OCI-M1 (cell line): ENCODE results near the gene ESCO1.
"Not testable (repeated sequence)": the region's sequence is repeated elsewhere in the genome, so short reads cannot be mapped to it uniquely, and the experiment has no call there.

Experiments used
- DNase-seq: peaks from one replicate; lab custom pipeline; 2025; lab: John Stamatoyannopoulos, UW

ESCO1 gene

GRCh38 chr18:21593540-21594257, 6.8 kb downstream of the ESCO1 start:
- DNase-seq, result peak; percentile 62

DNA sequence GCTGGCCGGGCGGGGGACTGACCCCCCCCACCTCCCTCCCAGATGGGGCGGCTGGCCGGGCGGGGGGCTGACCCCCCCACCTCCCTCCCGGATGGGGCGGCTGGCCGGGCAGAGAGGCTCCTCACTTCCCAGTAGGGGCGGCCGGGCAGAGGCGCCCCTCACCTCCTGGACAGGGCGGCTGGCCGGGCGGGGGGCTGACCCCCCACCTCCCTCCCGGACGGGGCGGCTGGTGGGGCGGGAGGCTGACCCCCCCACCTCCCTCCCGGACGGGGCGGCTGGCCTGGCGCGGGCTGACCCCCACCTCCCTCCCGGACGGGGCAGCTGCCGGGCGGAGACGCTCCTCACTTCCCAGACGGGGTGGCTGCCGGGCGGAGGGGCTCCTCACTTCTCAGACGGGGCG, 8.1 kb downstream of the ESCO1 start:
- not testable (repeated sequence) for DNase-seq

- DNase-seq, result no peak
These were observed 16.1 kb downstream of the ESCO1 start for GRCh38 chr18:21584391-21584790.

DNA sequence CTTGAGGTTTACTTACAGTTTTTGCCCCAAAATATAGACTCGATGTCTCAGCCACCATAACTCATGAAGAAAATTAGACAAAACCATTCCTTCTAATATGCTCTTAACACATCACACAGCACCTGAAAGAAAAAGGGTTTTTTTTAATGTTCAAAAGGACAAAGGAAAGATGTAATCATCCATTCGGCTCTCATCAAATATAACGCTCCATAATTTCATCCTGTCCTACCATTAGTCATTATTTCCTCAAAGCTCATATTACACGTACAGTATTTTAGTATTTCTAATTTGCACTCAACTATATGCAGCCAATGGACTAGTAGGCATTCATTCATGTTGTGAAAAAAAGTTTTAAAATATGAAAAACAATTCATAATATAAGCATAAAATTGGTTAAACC, 24.8 kb downstream of the ESCO1 start:
- no peak for DNase-seq

- no peak for DNase-seq
These were observed 28.7 kb downstream of the ESCO1 start for GRCh38 chr18:21571772-21572171.

DNA sequence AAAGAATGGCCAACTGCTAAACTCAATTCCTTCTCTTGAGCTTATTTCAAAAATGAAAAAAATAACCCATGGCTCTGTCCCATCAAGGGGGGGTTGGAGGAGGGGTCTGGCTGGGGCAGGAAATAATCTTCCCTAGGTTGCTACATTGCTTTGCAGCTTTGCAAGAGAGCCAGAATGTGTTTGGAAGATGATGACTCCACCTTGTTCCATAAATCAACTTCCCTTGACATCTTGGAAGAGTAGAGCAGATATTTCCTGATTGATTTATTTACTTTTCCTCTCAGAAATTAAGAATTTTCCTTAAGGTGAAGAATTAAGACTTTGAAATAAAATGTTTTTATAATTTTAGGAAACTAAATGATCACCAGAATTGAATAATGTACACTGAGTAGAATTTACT, 41.3 kb downstream of the ESCO1 start:
- DNase-seq, result no peak

DNA sequence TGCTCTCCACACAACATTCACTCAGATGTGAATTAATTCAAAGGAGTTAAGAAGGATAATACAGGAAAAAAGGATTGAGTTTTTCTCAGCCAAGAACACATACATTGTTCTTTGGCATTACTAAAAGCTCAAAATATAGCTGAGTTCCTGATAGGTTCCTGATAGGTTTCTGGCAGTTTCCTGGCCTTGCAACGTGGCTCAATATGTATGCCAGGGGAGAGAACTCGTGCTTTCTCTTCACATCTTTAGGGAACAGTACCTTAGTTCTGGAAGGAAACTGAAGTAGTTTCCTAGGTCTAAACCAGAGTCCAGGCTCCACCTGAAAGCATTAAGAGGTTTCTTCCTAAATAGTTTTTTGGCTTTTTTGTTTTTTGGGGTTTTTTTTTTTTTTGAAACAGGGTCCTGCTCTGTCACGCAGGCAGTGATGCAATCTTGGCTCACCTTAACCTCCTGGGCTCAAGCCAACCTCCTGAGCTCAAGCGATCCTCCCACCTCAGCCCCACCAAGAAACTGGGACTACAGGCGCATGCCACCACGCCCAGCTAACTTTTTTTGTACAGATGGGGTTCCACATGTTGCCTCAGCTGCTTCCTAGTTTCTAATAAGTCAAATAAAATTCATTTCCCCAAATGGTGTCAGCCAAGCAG, 42.8 kb downstream of the ESCO1 start:
- DNase-seq, result no peak

DNA sequence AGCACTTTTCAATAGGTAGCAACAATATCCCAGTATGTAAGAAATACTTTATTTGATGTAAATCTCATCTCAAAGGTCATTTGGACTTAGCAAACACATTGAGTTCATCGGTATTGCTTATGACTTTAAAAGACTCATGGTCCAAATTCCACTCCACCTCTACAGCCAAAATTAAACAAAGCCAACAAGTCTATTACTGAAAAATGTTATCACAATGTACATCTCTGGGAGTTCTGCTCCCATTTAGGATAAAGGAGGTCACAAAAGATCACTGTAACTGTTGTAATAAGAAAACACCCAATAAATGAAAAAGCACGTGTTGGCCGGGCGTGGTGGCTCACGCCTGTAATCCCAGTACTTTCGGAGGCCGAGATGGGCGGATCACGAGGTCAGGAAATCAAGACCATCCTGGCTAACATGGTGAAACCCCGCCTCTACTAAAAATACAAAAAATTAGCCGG, 50.0 kb downstream of the ESCO1 start:
- no peak for DNase-seq

GRCh38 chr18:21548647-21549046, 51.9 kb downstream of the ESCO1 start:
- DNase-seq, result no peak

- DNase-seq, result no peak
These were observed 54.1 kb downstream of the ESCO1 start for GRCh38 chr18:21546423-21546822.

DNA sequence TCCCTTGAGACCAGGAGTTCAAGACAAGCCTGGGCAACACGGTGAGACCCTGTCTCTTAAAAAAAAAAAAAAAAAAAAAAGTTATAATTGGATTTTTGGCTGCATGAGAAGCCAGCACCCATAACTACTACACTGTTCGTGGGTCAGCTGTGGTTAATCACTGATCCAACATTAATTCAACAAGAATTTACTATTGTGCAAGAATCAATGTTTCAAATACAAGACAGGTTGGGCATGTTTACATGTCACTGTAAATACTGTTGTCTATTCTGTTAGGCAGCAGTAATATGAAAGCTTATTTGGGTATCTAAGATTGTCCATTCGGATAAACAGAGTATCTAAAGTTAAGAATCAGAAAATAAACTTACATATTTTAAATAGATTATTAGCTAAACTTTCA, 62.3 kb downstream of the ESCO1 start:
- no peak for DNase-seq

- no peak for DNase-seq
These were observed 66.2 kb downstream of the ESCO1 start for GRCh38 chr18:21534327-21534726.

- no peak for DNase-seq
These were observed 74.0 kb downstream of the ESCO1 start for GRCh38 chr18:21526463-21526862.

DNA sequence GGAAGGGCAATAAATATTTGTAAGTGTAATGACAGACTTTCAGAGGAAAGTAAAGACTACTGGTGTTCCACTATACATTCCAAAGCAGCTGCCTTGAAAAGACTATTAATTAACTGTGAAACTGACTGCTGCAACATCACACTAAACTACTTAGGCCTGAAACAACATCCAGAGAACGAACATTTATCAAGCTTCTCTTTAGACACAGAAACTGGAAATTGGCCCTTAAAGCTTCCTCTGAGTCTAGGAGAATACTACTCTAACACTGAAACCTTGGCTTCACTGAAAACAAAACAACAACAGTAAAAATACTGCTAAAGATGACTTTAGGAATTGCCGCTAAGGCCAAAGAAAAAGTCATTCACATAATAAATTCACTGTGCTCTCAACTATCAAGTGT, 74.6 kb downstream of the ESCO1 start:
- DNase-seq, result no peak

GRCh38 chr18:21522530-21522929, 78.0 kb downstream of the ESCO1 start:
- DNase-seq, result no peak

DNA sequence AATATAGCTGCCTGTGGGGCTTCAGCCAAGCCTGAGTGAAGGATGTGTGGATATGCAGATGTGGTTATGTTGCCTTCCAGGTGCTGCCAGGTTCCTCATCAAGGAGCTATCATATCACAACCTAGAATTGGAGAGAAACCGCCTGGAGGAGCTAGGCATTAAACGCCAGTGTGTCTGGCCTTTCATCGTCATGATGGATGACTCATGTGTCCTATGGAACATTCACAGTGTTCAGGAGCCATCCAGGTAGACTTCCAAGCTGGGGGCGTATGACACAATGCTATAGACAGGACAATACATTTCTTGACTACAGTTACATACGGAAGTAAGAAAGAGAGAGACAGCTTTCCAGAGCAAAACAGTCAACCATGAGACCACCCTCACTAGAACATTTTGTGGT, 86.8 kb downstream of the ESCO1 start:
- DNase-seq, result no peak

GRCh38 chr18:21513292-21513691, 87.2 kb downstream of the ESCO1 start:
- no peak for DNase-seq

DNA sequence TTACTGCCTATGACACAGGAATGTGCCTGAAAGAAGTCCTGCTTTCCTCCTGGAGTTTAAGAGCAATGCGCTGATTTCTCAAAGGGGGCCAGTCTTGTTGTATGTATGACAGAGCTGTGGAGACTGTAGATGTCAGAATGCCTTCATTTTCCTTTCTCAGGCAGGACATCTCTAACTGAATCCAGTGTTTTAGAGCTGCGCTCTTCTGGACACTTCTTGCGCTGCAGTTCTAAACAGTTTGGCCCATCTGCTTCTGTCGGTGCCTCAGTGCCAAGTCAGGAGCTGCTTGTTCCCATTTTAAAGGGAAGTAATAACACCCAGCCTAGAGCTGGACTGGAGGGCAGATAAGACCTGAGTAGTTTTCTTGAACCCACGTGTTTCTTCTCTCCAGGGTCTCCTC, 91.4 kb downstream of the ESCO1 start:
- no peak for DNase-seq

DNA sequence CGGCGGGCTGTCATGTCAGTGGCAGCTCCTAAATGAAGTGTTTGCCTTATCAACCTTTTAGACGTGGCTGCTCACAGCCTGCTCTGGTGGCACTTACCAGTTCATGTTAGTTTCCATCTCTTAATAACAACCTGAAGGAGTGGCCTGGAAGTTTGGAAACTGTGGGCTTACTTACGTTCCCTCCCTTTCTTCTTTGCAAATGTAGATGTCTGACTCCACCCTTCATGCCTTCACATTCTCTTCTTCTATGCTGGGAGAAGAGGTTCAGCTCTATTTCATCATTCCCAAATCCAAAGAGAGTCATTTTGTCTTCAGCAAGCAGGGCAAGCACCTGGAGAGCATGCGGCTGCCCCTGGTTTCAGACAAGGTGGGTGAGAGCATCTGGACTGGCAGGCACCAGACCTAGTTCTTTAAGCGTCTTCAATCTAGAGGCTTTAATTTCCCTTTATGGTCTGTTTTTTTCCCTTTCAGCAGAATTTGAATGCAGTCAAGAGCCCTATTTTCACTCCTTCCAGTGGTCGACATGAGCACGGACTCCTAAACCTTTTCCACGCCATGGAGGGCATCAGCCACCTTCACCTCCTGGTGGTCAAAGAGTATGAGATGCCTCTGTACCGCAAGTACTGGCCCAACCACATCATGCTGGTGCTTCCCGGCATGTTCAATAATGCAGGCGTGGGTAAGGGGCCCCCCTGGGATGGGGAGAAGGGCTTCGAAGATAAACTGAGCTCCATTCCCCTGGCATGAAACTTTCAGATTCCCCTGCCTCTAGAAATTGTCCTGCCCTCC, 92.4 kb downstream of the ESCO1 start:
- no peak for DNase-seq

- DNase-seq, result no peak
These were observed 97.8 kb downstream of the ESCO1 start for GRCh38 chr18:21502661-21503060.

DNA sequence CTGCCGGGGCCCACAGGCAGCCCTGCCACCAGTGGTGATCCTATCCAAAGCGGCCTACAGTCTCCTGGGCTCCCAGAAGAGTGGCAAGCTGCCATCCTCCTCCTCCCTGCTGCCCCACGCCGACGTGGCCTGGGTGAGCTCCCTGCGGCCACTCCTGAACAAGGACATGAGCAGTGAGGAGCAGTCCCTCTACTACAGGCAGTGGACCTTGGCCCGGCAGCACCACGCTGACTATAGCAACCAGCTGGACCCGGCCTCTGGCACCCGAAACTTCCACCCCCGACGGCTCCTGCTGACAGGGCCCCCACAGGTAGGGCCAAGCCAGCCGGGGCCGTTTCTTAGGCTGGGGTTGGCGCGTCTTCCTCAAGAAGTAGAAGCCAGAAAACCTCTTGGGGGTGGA, 100.5 kb downstream of the ESCO1 start:
- DNase-seq, result no peak

DNA sequence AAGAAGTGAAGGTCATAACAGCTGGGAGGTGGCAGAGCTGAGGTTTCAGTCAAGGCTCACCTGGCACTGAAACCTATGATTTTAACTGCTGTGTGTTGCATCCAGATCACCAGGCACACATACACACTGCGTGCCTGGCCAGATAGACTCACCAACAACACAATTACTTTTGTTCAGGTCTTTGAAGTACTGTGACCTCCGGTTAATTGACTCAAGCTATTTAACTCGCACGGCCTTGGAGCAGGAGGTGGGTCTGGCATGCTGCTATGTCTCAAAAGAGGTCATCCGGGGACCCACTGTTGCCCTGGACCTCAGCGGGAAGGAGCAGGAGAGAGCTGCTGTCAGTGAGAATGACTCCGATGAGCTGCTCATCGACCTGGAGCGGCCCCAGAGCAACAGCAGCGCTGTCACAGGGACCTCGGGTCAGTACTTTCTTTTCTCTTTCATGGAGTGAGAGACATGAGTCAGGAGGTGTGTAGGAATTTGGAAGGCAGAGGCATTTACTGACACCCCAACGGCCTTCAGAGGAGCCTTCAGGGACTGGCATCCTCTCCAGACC, 104.1 kb downstream of the ESCO1 start:
- no peak for DNase-seq

DNA sequence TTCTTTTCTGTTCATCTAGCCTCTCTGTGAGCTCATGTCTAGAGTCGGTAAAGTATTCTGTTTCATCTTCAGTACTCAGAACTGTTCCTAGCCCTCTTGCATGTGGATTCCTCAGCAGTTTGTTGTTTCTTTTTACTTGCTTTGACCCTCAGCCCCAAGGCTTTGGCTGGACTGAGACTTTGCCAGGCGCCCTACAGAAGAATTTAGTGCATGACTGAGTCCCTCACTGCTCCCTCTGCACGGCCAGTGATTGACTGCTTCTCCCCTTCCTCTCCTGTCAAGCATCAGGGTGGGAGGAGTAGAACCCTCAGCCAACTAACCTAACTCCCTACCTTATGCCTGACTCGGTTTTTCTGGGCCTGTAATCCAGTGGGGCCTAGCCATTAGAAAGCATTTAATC, 109.8 kb downstream of the ESCO1 start:
- no peak for DNase-seq
